Activated CD8-positive, alpha-beta T cell treated with anti-CD3 and anti-CD28 coated beads for 36 hours (primary cell): ENCODE data around the gene SETDB1. TPM values are rescaled to one million over a fixed set of nuclear protein-coding genes. Genes with fewer than 3 reads are reported as not detected.

ENCODE experiments used
- ATAC-seq: fragments of 200-7000 bp; cut with Tn5 transposase; one replicate; pipeline ENCODE4 v1.10.0; 2021; ENCODE audit warnings: mild to moderate bottlenecking, moderate library complexity
- CTCF ChIA-PET: fragments of 350-600 bp; sonication (Branson Sonifier 250); formaldehyde crosslinking; loops from one replicate; lab custom pipeline; 2021; ENCODE audit warnings: antibody characterized with exemption; lab: Charles Lee
- POLR2A ChIA-PET: fragments of 350-600 bp; sonication (Branson Sonifier 250); formaldehyde crosslinking; loops from one replicate; lab custom pipeline; 2021; ENCODE audit warnings: antibody characterized with exemption; lab: Charles Lee
- DNase-seq: peaks from one replicate; pipeline ENCODE4 v3.0.0-alpha.2; 2020
- H3K27ac Mint-ChIP-seq: one replicate; pipeline ENCODE4 v1.8.0; 2021; ENCODE audit warnings: mild to moderate bottlenecking, mixed read lengths
- H3K27me3 Mint-ChIP-seq: one replicate; pipeline ENCODE4 v1.8.0; 2021; ENCODE audit warnings: mixed read lengths
- H3K36me3 Mint-ChIP-seq: one replicate; pipeline ENCODE4 v1.8.0; 2021; ENCODE audit warnings: low read depth, mixed read lengths
- H3K4me1 Mint-ChIP-seq: one replicate; pipeline ENCODE4 v1.8.0; 2021; ENCODE audit warnings: low read depth, mixed read lengths
- H3K4me3 Mint-ChIP-seq: one replicate; pipeline ENCODE4 v1.8.0; 2021; ENCODE audit warnings: mild to moderate bottlenecking, moderate library complexity, mixed read lengths
- H3K9me3 Mint-ChIP-seq: one replicate; pipeline ENCODE4 v1.8.0; 2021; ENCODE audit warnings: mixed read lengths
- CTCF ChIP-seq: fragments of 200-600 bp; IDR thresholded peaks from one replicate; pipeline ENCODE4 v1.8.0; 2022; ENCODE audit warnings: antibody characterized with exemption, mild to moderate bottlenecking
- intact Hi-C: fragments of 100-400 bp; cut with micrococcal nuclease; formaldehyde crosslinking; loops from one replicate; pipeline ENCODE4 v1.10.0; 2022
- total RNA-seq, 2 experiments: library from RNA; stranded (reverse); gene quantifications; one replicate each; pipeline ENCODE4 v1.2.3, GENCODE V29; 2021

Gene SETDB1
- total RNA-seq, 2 experiments from 2014 or later = 45.1 to 52.3 TPM

DNA sequence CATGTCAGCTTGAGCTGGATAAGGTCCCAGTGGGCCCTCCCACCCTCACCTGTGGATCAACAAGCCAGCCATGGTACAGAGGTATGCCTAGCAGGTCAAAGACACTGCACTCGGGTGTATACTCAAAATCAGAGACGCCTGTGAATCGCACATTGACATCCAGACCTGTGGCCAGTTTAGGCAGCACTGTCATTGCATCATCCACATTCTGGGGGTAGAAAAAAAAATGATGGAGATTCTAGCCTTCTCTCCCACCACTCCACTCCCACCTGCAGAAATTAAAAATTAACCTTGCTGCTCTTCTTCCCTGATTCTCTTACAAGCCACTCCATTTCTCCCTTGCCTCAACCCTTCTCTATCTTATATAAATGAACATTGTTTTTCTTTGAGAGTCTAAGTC, 74.2 kb downstream of the SETDB1 start:
- no peak for TF ChIP-seq CTCF
- intact Hi-C loops = no loop called here
- DNase-seq = no peak
- no peak for ATAC-seq
- no peak overlapping the region for H3K4me3 Mint-ChIP-seq
- H3K27ac Mint-ChIP-seq = peak overlapping the region; percentile 20
- peaks cover 2% of the 10 kb centered on the region for H3K36me3 Mint-ChIP-seq
- no peaks in the 10 kb centered on the region for H3K27me3 Mint-ChIP-seq
- POLR2A ChIA-PET = interaction anchor here (1.3 to 1.6 kb wide), 4 partner anchors 11 to 21 kb away, joined by 3 to 5 read pairs (median 4); no protein-coding TSS in a partner anchor
- CTCF ChIA-PET = interaction anchor here (1.2 to 7.7 kb wide), 6 partner anchors 15 to 468 kb away, joined by 3 to 103 read pairs (median 4); partner anchors contain the start of gene ANXA9
- peaks cover 46% of the 10 kb centered on the region for H3K4me1 Mint-ChIP-seq
- no peaks in the 10 kb centered on the region for H3K9me3 Mint-ChIP-seq

GRCh38 chr1:151001602-151002001, 75.4 kb downstream of the SETDB1 start:
- no peak overlapping the region for H3K27ac Mint-ChIP-seq
- ChIA-PET POLR2A (interaction anchor here (1.0 to 1.6 kb wide), 6 partner anchors 10 to 425 kb away, joined by 3 to 5 read pairs (median 3); no protein-coding TSS in a partner anchor), CTCF (interaction anchor here (1.1 to 2.4 kb wide), 8 partner anchors 10 to 98 kb away, joined by 3 to 13 read pairs (median 5); partner anchors contain the start of gene C1orf56)
- TF ChIP-seq CTCF = no peak
- peaks cover 2% of the 10 kb centered on the region for H3K36me3 Mint-ChIP-seq
- H3K4me1 Mint-ChIP-seq = peaks cover 56% of the 10 kb centered on the region
- no peak overlapping the region for H3K4me3 Mint-ChIP-seq
- H3K9me3 Mint-ChIP-seq = no peaks in the 10 kb centered on the region
- no peaks in the 10 kb centered on the region for H3K27me3 Mint-ChIP-seq
- no peak for ATAC-seq
- intact Hi-C loops = no loop called here
- DNase-seq = no peak

DNA sequence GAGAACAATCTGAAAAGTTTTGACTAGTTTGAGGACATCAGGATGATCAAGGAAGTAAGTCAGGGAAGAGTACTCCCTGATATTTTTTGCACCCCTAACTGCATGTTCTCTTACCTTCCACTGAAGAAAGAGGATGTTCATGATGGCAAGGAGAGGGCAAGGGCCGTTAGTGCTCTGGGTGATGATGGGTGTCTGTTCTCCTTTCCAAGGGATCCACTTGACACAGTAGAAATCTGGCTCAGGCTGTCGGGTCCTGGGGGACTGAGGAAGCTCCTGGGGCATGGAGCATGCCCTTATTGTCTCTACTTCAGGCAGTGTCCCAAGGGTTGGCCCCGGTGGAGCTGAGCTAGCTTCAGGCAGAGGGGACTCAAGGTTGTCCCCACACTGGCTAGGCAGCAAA, 75.9 kb downstream of the SETDB1 start:
- no peak for ATAC-seq
- ChIA-PET POLR2A (interaction anchor here (1.0 to 1.6 kb wide), 6 partner anchors 9 to 426 kb away, joined by 3 to 5 read pairs (median 3); no protein-coding TSS in a partner anchor), CTCF (interaction anchor here (1.1 to 2.4 kb wide), 7 partner anchors 10 to 98 kb away, joined by 3 to 13 read pairs (median 5); partner anchors contain the start of gene C1orf56)
- H3K9me3 Mint-ChIP-seq = no peaks in the 10 kb centered on the region
- peaks cover 2% of the 10 kb centered on the region for H3K36me3 Mint-ChIP-seq
- DNase-seq = no peak
- TF ChIP-seq CTCF = no peak
- no peaks in the 10 kb centered on the region for H3K27me3 Mint-ChIP-seq
- H3K4me1 Mint-ChIP-seq = peaks cover 61% of the 10 kb centered on the region
- H3K4me3 Mint-ChIP-seq = no peak overlapping the region
- H3K27ac Mint-ChIP-seq = no peak overlapping the region
- intact Hi-C loops = no loop called here

- Mint-ChIP-seq H3K36me3 (peaks cover 2% of the 10 kb centered on the region), H3K27me3 (no peaks in the 10 kb centered on the region), H3K4me3 (no peak overlapping the region), H3K9me3 (no peaks in the 10 kb centered on the region), H3K4me1 (peaks cover 66% of the 10 kb centered on the region), H3K27ac (peak overlapping the region; percentile 54)
- DNase-seq = no peak
- POLR2A ChIA-PET = interaction anchor here (1.3 kb wide), 1 partner anchor 426 kb away, joined by 3 read pairs; no protein-coding TSS in a partner anchor
- no peak for ATAC-seq
- TF ChIP-seq CTCF = no peak
- CTCF ChIA-PET = interaction anchor here (1.7 to 5.4 kb wide), 3 partner anchors 7 to 23 kb away, joined by 7 to 78 read pairs (median 13); no protein-coding TSS in a partner anchor
- intact Hi-C loops = no loop called here
Measured at GRCh38 chr1:151002611-151003010, 76.4 kb downstream of the SETDB1 start.

DNA sequence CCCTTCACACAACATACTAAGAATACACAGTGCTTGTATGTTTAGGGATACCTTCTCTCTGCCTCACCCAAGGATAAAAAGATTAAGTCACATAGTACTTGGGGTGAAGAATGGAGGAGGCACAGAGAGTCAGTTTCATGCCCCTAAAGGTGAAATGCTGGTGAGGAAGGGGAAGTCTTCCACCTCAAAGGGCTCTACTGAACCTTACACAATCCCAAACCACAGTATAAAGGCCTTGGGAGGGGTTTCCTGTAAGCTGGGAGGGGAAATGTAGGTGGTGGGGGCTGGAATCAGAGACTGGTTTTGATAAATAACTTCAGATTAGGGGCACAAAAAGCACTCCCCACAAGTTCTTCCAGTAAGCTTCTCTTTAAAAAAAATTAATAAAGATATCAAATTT, 77.0 kb downstream of the SETDB1 start:
- peaks cover 72% of the 10 kb centered on the region for H3K4me1 Mint-ChIP-seq
- H3K4me3 Mint-ChIP-seq = peak overlapping the region; percentile 12
- intact Hi-C loops = no loop called here
- POLR2A ChIA-PET = no interaction called here
- ATAC-seq (no peak), DNase-seq (no peak)
- no peaks in the 10 kb centered on the region for H3K9me3 Mint-ChIP-seq
- no peak for TF ChIP-seq CTCF
- H3K27ac Mint-ChIP-seq = peak overlapping the region; percentile 42
- peaks cover 2% of the 10 kb centered on the region for H3K36me3 Mint-ChIP-seq
- CTCF ChIA-PET = interaction anchor here (1.2 to 5.4 kb wide), 3 partner anchors 7 to 24 kb away, joined by 3 to 78 read pairs (median 7); no protein-coding TSS in a partner anchor
- no peaks in the 10 kb centered on the region for H3K27me3 Mint-ChIP-seq
